GM21737 (cell line): ENCODE results near the gene STPG1.

Source experiments
- ATAC-seq: cut with Tn5 transposase; IDR thresholded peaks from one replicate; pipeline ENCODE4 v1.9.1; 2021; ENCODE audit warnings: mild to moderate bottlenecking, moderate library complexity; ENCODE audit not compliant: unreplicated experiment

The STPG1 gene

GRCh38 chr1:24426744-24427544 is 13.4 kb upstream of the STPG1 start:
- no peak for ATAC-seq

- ATAC-seq: no peak
Measured at GRCh38 chr1:24425922-24426321, 12.3 kb upstream of the STPG1 start.

GRCh38 chr1:24425441-24425840 is 11.9 kb upstream of the STPG1 start:
- ATAC-seq: no peak

GRCh38 chr1:24424990-24425389 is 11.4 kb upstream of the STPG1 start:
- ATAC-seq: no peak

- no peak for ATAC-seq
Measured at GRCh38 chr1:24424207-24424606, 10.6 kb upstream of the STPG1 start.

GRCh38 chr1:24421502-24421901 is 7.9 kb upstream of the STPG1 start:
- ATAC-seq: no peak

- no peak for ATAC-seq
Measured at GRCh38 chr1:24420547-24420946, 7.0 kb upstream of the STPG1 start.

- no peak for ATAC-seq
Measured at GRCh38 chr1:24418898-24419628, 5.5 kb upstream of the STPG1 start.

GRCh38 chr1:24417681-24418080 is 4.1 kb upstream of the STPG1 start:
- no peak for ATAC-seq

- ATAC-seq: no peak
Measured at GRCh38 chr1:24416666-24417391, 3.2 kb upstream of the STPG1 start.

GRCh38 chr1:24415910-24416665 is 2.5 kb upstream of the STPG1 start:
- ATAC-seq: no peak

GRCh38 chr1:24415334-24415909 is 1.8 kb upstream of the STPG1 start, which contains the start of gene NIPAL3:
NIPAL3 (plus strand) TSS chr1:24415802; CDS start chr1:24419548, 3,746 bp downstream.
- ATAC-seq: peak; percentile 91

- no peak for ATAC-seq
Measured at GRCh38 chr1:24414775-24415333, 1.3 kb upstream of the STPG1 start.

- no peak for ATAC-seq
Measured at GRCh38 chr1:24412408-24412807, 1.2 kb downstream of the STPG1 start.

- no peak for ATAC-seq
Measured at GRCh38 chr1:24411963-24412362, 1.6 kb downstream of the STPG1 start.

GRCh38 chr1:24410750-24411149 is 2.8 kb downstream of the STPG1 start:
- ATAC-seq: no peak

- ATAC-seq: no peak
Measured at GRCh38 chr1:24409535-24409934, 4.0 kb downstream of the STPG1 start.

- ATAC-seq: no peak
Measured at GRCh38 chr1:24406788-24407187, 6.8 kb downstream of the STPG1 start.

- ATAC-seq: no peak
Measured at GRCh38 chr1:24403806-24404205, 9.8 kb downstream of the STPG1 start.

GRCh38 chr1:24400065-24400464 is 13.5 kb downstream of the STPG1 start:
- no peak for ATAC-seq
